Ishikawa (cell line): ENCODE data around the gene CENPV.

Experiments
- CEBPB ChIP-seq: IDR thresholded peaks from 2 replicates; pipeline ENCODE4 v1.6.1; 2012
- CREB1 ChIP-seq: IDR thresholded peaks from 2 replicates; pipeline ENCODE4 v1.6.1; 2012; ENCODE audit warnings: low read depth
- EGR1 ChIP-seq: IDR thresholded peaks from 2 replicates; pipeline ENCODE4 v1.6.1; 2012
- EP300 ChIP-seq: IDR thresholded peaks from 2 replicates; pipeline ENCODE4 v1.6.1; 2012; ENCODE audit warnings: borderline replicate concordance
- FOXM1 ChIP-seq: IDR thresholded peaks from 2 replicates; pipeline ENCODE4 v1.6.1; 2012; ENCODE audit warnings: low read depth, borderline replicate concordance
- MAX ChIP-seq: IDR thresholded peaks from 2 replicates; pipeline ENCODE4 v1.6.1; 2012
- NFIC ChIP-seq: IDR thresholded peaks from 2 replicates; pipeline ENCODE4 v1.6.1; 2012
- RAD21 ChIP-seq: IDR thresholded peaks from 2 replicates; pipeline ENCODE4 v1.6.1; 2012; ENCODE audit warnings: low read depth
- USF1 ChIP-seq: IDR thresholded peaks from 2 replicates; pipeline ENCODE4 v1.6.1; 2012
- YY1 ChIP-seq: IDR thresholded peaks from 2 replicates; pipeline ENCODE4 v1.6.1; 2012; ENCODE audit warnings: low read depth
- TF ChIP-seq, protein P1 (sequence below): IDR thresholded peaks from 2 replicates; pipeline ENCODE4 v1.6.1; 2012; ENCODE audit warnings: low read depth, mild to moderate bottlenecking

DNA sequence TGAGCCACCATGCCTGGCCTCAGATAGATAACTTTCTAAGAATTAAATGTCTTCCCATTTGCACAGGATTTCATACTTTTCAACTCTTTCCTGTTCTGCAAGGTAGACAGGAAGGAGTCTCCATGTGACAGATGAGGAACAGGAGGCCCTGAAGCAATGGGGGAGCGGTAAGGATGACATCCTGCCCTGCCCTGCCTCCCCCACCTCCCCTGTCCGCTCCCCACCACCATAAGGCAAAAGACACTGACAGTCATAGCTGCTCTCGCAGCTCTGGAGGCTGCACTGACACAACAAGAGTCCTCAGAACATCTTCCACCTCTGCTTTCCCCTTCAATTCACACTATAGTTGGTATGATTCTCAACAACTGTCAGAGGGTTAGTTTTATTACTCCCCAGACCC, 9.7 kb downstream of the CENPV start:
- TF ChIP-seq CEBPB (no peak), EP300 (no peak), YY1 (no peak), FOXM1 (no peak), NFIC (no peak), CREB1 (no peak), RAD21 (no peak), MAX (no peak), EGR1 (no peak), USF1 (no peak)
- TF ChIP-seq, protein P1, sequence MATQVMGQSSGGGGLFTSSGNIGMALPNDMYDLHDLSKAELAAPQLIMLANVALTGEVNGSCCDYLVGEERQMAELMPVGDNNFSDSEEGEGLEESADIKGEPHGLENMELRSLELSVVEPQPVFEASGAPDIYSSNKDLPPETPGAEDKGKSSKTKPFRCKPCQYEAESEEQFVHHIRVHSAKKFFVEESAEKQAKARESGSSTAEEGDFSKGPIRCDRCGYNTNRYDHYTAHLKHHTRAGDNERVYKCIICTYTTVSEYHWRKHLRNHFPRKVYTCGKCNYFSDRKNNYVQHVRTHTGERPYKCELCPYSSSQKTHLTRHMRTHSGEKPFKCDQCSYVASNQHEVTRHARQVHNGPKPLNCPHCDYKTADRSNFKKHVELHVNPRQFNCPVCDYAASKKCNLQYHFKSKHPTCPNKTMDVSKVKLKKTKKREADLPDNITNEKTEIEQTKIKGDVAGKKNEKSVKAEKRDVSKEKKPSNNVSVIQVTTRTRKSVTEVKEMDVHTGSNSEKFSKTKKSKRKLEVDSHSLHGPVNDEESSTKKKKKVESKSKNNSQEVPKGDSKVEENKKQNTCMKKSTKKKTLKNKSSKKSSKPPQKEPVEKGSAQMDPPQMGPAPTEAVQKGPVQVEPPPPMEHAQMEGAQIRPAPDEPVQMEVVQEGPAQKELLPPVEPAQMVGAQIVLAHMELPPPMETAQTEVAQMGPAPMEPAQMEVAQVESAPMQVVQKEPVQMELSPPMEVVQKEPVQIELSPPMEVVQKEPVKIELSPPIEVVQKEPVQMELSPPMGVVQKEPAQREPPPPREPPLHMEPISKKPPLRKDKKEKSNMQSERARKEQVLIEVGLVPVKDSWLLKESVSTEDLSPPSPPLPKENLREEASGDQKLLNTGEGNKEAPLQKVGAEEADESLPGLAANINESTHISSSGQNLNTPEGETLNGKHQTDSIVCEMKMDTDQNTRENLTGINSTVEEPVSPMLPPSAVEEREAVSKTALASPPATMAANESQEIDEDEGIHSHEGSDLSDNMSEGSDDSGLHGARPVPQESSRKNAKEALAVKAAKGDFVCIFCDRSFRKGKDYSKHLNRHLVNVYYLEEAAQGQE = no peak
